Brain microvascular endothelial cell (primary cell): Measurements from ENCODE around the gene SDK1.

Experiments used
- DNase-seq: peaks from one replicate; pipeline ENCODE4 v3.0.0-alpha.2; 2020
- H3K27ac ChIP-seq: fragments of 250-450 bp; sonication (Bioruptor Pico); 2 replicates; pipeline ENCODE4 v1.5.1; 2020; ENCODE audit warnings: mild to moderate bottlenecking, moderate library complexity
- H3K27me3 ChIP-seq: fragments of 250-450 bp; sonication (Bioruptor Pico); replicated peaks from 2 replicates; pipeline ENCODE4 v1.5.1; 2020; ENCODE audit warnings: mild to moderate bottlenecking
- H3K36me3 ChIP-seq: fragments of 250-450 bp; sonication (Bioruptor Pico); replicated peaks from 2 replicates; pipeline ENCODE4 v1.5.1; 2020; ENCODE audit warnings: mild to moderate bottlenecking
- H3K4me3 ChIP-seq: 2 replicates; pipeline ENCODE4 v1.5.1; 2011; ENCODE audit warnings: low read depth, mild to moderate bottlenecking, control low read depth, low read length, moderate library complexity
- in situ Hi-C: cut with HindIII; loops from 2 replicates; pipeline ENCODE4 v1.10.0; 2017; ENCODE audit warnings: low sequenced_read_pairs, low pct_ligation_motif_present
- TF ChIP-seq, protein P1 (sequence below): IDR thresholded peaks from 2 replicates; pipeline ENCODE4 v1.5.1; 2011; ENCODE audit warnings: low read depth, mild to moderate bottlenecking, moderate library complexity, low read length, control low read depth, inconsistent platforms; ENCODE audit errors: missing control alignments

The SDK1 gene

DNA sequence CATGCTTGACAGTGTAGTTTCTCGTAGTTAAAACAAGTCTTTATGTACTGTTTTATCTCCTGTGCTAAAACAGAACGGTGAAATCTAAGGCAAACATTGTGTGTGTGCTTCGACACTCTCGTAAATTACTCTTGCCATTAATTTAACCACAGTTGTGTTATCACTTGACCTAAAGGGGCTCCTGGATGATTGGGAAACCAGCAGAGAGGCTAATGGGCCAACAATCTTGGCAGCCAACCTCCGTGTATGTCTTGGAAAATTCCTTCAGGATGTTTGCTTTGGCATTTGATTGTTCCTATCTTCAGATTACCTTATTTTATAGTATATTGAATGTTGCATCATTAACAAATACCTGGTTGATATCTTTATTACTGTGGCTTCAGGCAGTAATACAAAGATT, 409.5 kb downstream of the SDK1 start:
- DNase-seq, result no peak
- Histone ChIP-seq H3K27ac (no peak overlapping the region), H3K36me3 (no peaks in the 10 kb centered on the region), H3K4me3 (no peak overlapping the region), H3K27me3 (no peaks in the 10 kb centered on the region)
- in situ Hi-C loops, result no loop called here
- TF ChIP-seq, protein P1, sequence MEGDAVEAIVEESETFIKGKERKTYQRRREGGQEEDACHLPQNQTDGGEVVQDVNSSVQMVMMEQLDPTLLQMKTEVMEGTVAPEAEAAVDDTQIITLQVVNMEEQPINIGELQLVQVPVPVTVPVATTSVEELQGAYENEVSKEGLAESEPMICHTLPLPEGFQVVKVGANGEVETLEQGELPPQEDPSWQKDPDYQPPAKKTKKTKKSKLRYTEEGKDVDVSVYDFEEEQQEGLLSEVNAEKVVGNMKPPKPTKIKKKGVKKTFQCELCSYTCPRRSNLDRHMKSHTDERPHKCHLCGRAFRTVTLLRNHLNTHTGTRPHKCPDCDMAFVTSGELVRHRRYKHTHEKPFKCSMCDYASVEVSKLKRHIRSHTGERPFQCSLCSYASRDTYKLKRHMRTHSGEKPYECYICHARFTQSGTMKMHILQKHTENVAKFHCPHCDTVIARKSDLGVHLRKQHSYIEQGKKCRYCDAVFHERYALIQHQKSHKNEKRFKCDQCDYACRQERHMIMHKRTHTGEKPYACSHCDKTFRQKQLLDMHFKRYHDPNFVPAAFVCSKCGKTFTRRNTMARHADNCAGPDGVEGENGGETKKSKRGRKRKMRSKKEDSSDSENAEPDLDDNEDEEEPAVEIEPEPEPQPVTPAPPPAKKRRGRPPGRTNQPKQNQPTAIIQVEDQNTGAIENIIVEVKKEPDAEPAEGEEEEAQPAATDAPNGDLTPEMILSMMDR, result no peak

DNA sequence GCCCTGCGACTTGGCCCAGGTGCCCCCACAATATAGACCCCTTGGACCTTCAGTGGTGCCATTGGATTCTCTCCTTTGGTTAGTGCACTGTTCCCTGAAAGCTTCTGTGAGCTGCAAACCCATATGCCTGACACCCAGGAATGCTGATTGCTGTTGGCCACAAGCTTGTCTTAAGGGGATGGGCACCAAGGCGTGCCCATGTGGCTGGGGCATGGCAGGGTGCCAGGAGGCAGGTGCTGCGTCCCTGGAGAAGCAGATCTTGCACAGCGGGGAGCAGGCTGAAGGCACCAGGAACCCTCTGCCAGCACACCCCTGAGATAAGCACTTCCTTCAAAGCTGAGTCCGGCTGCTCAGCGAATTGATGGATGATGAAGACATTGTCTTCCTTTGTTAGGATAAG, 411.8 kb downstream of the SDK1 start:
- TF ChIP-seq, protein P1, result no peak
- no peak for DNase-seq
- H3K27ac ChIP-seq, result no peak overlapping the region
- H3K27me3 ChIP-seq, result no peaks in the 10 kb centered on the region
- H3K4me3 ChIP-seq, result no peak overlapping the region
- in situ Hi-C loops, result no loop called here
- no peaks in the 10 kb centered on the region for H3K36me3 ChIP-seq

DNA sequence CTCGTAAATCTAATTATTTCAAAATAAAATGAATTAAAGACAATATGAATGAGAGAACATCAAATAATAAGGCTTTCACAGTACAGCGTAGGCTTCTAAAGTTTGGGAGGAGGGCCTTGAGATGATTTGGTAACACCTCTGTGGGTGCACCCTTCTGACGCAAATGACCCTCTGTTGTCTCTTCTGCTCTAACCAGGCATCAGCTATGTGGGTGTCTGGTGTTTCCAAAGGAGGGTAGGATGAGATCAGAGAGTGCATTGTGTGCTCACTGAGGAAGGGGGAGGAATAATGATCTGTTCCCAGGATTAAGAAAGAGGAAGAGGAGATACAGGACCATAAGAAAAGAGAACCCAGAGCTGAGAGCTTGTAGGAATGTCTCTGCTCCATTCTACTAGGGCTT, 420.4 kb downstream of the SDK1 start:
- DNase-seq, result no peak
- no peak overlapping the region for H3K4me3 ChIP-seq
- TF ChIP-seq, protein P1, result no peak
- in situ Hi-C loops, result no loop called here
- H3K36me3 ChIP-seq, result no peaks in the 10 kb centered on the region
- H3K27me3 ChIP-seq, result no peaks in the 10 kb centered on the region
- no peak overlapping the region for H3K27ac ChIP-seq

DNA sequence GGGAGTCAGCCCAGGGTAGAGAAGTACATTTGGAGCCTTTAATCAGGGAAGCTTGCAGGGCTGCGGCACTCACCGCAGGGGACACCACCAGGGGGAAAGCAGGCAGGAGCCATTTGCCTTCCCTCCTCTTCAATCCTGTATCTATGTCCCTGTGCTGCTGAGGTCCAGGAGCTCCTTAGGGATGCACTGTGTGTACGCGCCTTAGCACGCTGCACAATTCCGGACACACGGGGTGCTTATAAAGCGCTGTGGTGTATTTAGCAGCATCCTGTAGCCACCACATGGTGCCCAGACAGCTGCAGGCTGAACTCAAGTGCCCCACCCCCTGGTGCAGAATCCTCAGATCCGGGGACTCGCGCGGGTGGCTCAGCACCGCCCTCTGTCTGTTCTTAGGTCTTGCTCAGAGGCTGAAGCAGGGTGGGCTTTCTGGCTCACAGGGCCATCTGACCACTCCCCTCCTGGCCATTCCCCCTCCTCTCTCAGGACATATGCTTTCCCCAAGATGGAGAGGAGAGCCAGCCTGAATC, 421.4 kb downstream of the SDK1 start:
- Histone ChIP-seq H3K27ac (no peak overlapping the region), H3K36me3 (no peaks in the 10 kb centered on the region), H3K27me3 (no peaks in the 10 kb centered on the region), H3K4me3 (no peak overlapping the region)
- TF ChIP-seq, protein P1, result peak; percentile 67
- peak; percentile 33 for DNase-seq
- in situ Hi-C loops, result no loop called here

DNA sequence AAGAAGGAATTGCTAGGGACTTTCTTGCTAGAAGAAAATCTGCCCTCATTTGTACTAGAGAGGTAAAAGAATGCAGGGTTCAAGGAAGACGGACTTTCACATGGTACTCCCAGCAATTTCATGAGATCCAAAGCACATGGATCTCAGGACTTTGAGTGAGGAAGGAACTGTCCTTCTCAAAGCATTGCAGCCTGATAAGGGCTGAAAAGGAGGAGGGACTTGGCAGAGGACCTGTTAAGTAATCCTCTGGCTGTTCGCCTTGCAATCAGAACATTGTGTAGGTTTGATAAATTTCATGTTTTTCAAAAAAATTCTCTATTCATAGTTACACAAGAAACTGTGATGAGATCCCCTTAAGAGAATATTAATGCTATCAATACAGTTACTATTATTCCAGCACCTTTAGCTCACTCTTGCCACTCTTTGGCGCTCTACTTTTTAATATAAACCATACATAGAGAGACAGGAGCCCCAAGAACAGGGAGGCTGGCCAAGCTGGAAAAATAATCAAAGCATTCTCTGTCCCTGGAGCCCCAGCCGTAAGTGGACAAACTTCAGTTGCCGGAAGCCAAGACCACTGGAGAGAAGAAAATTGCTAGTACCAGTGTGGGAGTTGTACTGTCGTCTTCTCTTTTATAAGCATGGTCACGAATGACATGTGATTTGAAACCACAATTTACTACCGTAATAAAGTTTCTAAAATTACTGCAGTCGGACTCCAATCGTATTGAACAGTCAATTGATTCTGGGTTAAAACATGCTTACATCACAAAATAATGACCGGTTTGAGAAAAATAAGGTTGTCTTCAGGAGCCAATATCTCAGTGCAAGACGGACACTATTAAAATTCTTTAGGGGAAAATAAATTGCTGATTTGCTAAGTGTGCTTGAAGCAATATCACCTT, 424.4 kb downstream of the SDK1 start:
- Histone ChIP-seq H3K27ac (no peak overlapping the region), H3K4me3 (no peak overlapping the region), H3K27me3 (no peaks in the 10 kb centered on the region), H3K36me3 (no peaks in the 10 kb centered on the region)
- DNase-seq, result no peak
- TF ChIP-seq, protein P1, result no peak
- in situ Hi-C loops, result no loop called here

DNA sequence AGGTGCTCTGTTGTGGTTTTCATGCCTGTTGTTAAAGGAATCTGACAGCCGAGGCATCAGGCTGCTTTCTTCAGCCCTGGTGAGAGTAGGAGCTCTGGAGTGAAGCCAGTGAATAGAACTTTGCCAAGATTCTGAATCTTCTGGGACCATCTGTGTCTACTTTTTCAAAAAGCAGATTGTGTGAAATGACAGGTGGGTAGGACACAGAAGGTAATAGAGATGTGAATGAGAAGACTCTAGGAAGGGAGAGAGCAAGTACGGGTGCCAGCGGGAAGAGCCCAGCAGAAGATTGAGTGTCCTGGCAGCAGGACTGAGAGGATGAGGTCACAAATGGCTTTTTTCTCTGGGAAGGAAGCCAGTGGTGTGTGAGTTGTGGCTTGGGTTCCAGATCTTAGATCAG, 429.2 kb downstream of the SDK1 start:
- no peak for DNase-seq
- in situ Hi-C loops, result no loop called here

More for the DNA sequence above, 429.2 kb downstream of the SDK1 start:
- H3K27ac ChIP-seq, result no peak overlapping the region
- no peak overlapping the region for H3K4me3 ChIP-seq
- no peaks in the 10 kb centered on the region for H3K36me3 ChIP-seq
- no peaks in the 10 kb centered on the region for H3K27me3 ChIP-seq
- TF ChIP-seq, protein P1, result no peak
